Stimulated activated CD4-positive, alpha-beta T cell treated with anti-CD3 and anti-CD28 coated beads, Interleukin-2, amount 100 ng/mL, for 24 hours (primary cell): ENCODE data around the gene TUBA4A.

Experiments
- DNase-seq, 2 donors: peaks; one replicate each; pipeline ENCODE4 v3.0.0-alpha.2; 2020

The TUBA4A gene

GRCh38 chr2:219286436-219287115, 32.9 kb upstream of the TUBA4A start:
- DNase-seq, result no peak

GRCh38 chr2:219285894-219286425, 32.2 kb upstream of the TUBA4A start:
- no peak for DNase-seq

GRCh38 chr2:219285373-219285735, 31.6 kb upstream of the TUBA4A start:
- DNase-seq, result no peak

- no peak for DNase-seq
Observed at GRCh38 chr2:219284501-219285372, 31.0 kb upstream of the TUBA4A start.

- no peak for DNase-seq
Observed at GRCh38 chr2:219282943-219283581, 29.3 kb upstream of the TUBA4A start.

- no peak for DNase-seq
Observed at GRCh38 chr2:219282375-219282774, 28.7 kb upstream of the TUBA4A start.

GRCh38 chr2:219281588-219281987, 27.9 kb upstream of the TUBA4A start:
- no peak for DNase-seq

GRCh38 chr2:219280651-219281050, 26.9 kb upstream of the TUBA4A start:
- DNase-seq, result no peak

GRCh38 chr2:219279916-219280516, 26.3 kb upstream of the TUBA4A start:
- DNase-seq, result no peak

- DNase-seq, result peak; percentile 99 to 100
Observed at GRCh38 chr2:219279151-219279915, 25.6 kb upstream of the TUBA4A start, which contains the start of gene DNAJB2. TSS of gene DNAJB2 (plus strand) at chr2:219279366. CDS start at chr2:219279834, 468 bp downstream.

GRCh38 chr2:219278655-219279150, 25.0 kb upstream of the TUBA4A start:
- DNase-seq, result no peak

- DNase-seq, result peak; percentile 81 to 82
Observed at GRCh38 chr2:219277703-219278654, 24.3 kb upstream of the TUBA4A start.

- no peak for DNase-seq
Observed at GRCh38 chr2:219274361-219274921, 20.7 kb upstream of the TUBA4A start.

- no peak for DNase-seq
Observed at GRCh38 chr2:219273937-219274336, 20.2 kb upstream of the TUBA4A start.

- no peak for DNase-seq
Observed at GRCh38 chr2:219272995-219273394, 19.3 kb upstream of the TUBA4A start.

- no peak for DNase-seq
Observed at GRCh38 chr2:219272356-219272755, 18.6 kb upstream of the TUBA4A start.

GRCh38 chr2:219271021-219271420, 17.3 kb upstream of the TUBA4A start:
- DNase-seq, result no peak

- DNase-seq, result no peak
Observed at GRCh38 chr2:219270055-219270372, 16.3 kb upstream of the TUBA4A start.

GRCh38 chr2:219269362-219270054, 15.8 kb upstream of the TUBA4A start:
- DNase-seq, result no peak

GRCh38 chr2:219268294-219268693, 14.6 kb upstream of the TUBA4A start:
- no peak for DNase-seq
